Measurements from ENCODE around the gene FAM117B. TPM values are rescaled to one million over a fixed set of nuclear protein-coding genes. Genes with fewer than 3 reads are reported as not detected.
A peak's percentile ranks its signal among the peaks of the same experiment; 100 is the strongest.

Gene FAM117B
- total and polyA plus RNA-seq, 2 of the 8 experiments (the other 6 are each of a cell fraction or from before 2014, with no cell fraction given), result 3.9 to 22.6 TPM

DNA sequence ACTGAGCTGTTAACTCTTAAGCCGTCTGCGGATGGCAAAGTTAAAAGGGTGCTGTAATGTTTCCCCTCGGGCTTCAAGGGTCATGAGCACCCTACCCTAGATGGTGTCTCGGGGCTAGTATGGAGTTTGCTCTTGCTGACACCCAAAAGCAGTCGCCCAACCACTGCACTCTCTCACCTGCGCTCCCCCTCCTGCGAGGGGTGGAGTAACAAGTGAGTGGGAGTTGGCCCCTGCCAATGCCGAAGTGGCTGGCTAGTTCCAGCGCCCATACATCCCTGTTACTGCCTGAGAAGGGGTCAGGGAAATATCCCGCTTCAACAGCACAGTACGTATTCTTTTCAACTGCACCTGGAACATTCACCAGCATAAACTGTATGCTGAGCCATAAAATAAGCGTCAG lies 47.5 kb downstream of the FAM117B start:
- H2AK5ac ChIP-seq (ENCODE audit: low read depth, low read length), result no peak overlapping the region
- H3K27ac ChIP-seq (ENCODE audit: low read depth, low read length), result no peak overlapping the region
- no peak overlapping the region for H2AFZ ChIP-seq (ENCODE audit: low read length)
- H3K36me3 ChIP-seq (ENCODE audit: control insufficient read depth in 2 of 4, insufficient read depth in 4 of 4, low read length in 3 of 4), result no peaks in the 10 kb centered on the region
- peaks cover 0 to 4% (median 2%) of the 10 kb centered on the region in 4 experiments; a peak in 3 of 7 replicates for H3K4me1 ChIP-seq (replicated peaks in 1 of 4; ENCODE audit: control insufficient read depth in 3 of 4, insufficient read depth in 4 of 4, low read length in 3 of 4)
- no peak overlapping the region for H4K8ac ChIP-seq (ENCODE audit: extremely low read depth, insufficient read depth, low read length)
- no peaks in the 10 kb centered on the region; the same call in 1 of the 2 replicates for H3K79me1 ChIP-seq (ENCODE audit: low read depth, low read length)
- TF ChIP-seq RNF2 (IDR thresholded peaks at IDR 0.05; ENCODE audit: borderline replicate concordance, low read depth, low read length, missing control alignments, poor library complexity, severe bottlenecking) (no peak), EGR1 (IDR thresholded peaks at IDR 0.05; ENCODE audit: borderline replicate concordance, low read depth, low read length) (peak; percentile 56; the same call in 1 of the 2 replicates)
- H3K9ac ChIP-seq (replicated peaks in 1 of 4; ENCODE audit: extremely low read depth in 1 of 4, low read depth in 3 of 4, low read length in 3 of 4), result no peak overlapping the region
- ChIA-PET CTCF (ENCODE audit: partially characterized antibody) (no interaction called here), POLR2A (ENCODE audit: partially characterized antibody) (no interaction called here)
- H3K14ac ChIP-seq (ENCODE audit: insufficient read length), result no peak overlapping the region
- no peak overlapping the region for H2BK15ac ChIP-seq (ENCODE audit: low read length)
- no peak overlapping the region for H3K18ac ChIP-seq (ENCODE audit: extremely low read depth, low read length)
- H3K56ac ChIP-seq (replicated peaks; ENCODE audit: insufficient read length, low read depth, low read length), result no peak overlapping the region
- peaks cover 4 to 7% of the 10 kb centered on the region in 2 experiments for H4K20me1 ChIP-seq (replicated peaks in 1 of 2; ENCODE audit: control insufficient read depth in 1 of 2, insufficient read depth in 2 of 2, low read length in 2 of 2)
- no peak for FAIRE-seq
- no peak overlapping the region for H3K23ac ChIP-seq (ENCODE audit: insufficient read length)
- WGBS, 2 experiments (ENCODE audit: extremely low coverage in 1 of 2, insufficient coverage in 1 of 2, insufficient read length in 1 of 2, insufficient replicate concordance in 2 of 2, low coverage in 1 of 2, low lambda C conversion rate in 2 of 2, missing lambda C conversion rate in 1 of 2), result 68% methylated on average over 12 of the region's 12 CpGs; no CpG with 5 or more reads in 1 of the 2 experiments
- no peak overlapping the region for H2BK5ac ChIP-seq (ENCODE audit: low read depth, low read length)
- H2BK12ac ChIP-seq (ENCODE audit: low read depth, low read length), result no peak overlapping the region; the same call in 1 of the 2 replicates
- DNase-seq (ENCODE audit: low read depth in 1 of 2, low spot score in 2 of 2), result peak in 1 of 2 experiments; percentile 3
- H3K23me2 ChIP-seq (ENCODE audit: low read depth, low read length), result no peaks in the 10 kb centered on the region
- H4K91ac ChIP-seq (replicated peaks; ENCODE audit: insufficient read length, low read length), result no peak overlapping the region
- H2BK120ac ChIP-seq (replicated peaks; ENCODE audit: low read depth, low read length), result no peak overlapping the region
- no peak overlapping the region; a peak in 2 of 8 replicates for H3K4me3 ChIP-seq (ENCODE audit: extremely low read depth in 1 of 4, insufficient read depth in 2 of 4, low read depth in 3 of 4, low read length in 4 of 4)
- no peak overlapping the region for H4K5ac ChIP-seq (ENCODE audit: insufficient read length, low read depth, low read length)
- H2BK20ac ChIP-seq (ENCODE audit: low read length), result no peak overlapping the region
- H3K4ac ChIP-seq (replicated peaks; ENCODE audit: insufficient read length, low read depth, low read length), result no peak overlapping the region
- H3K27me3 ChIP-seq (replicated peaks in 1 of 4; ENCODE audit: control insufficient read depth in 3 of 4, extremely low read depth in 1 of 4, insufficient read depth in 3 of 4, low read length in 3 of 4), result no peaks in the 10 kb centered on the region
- peaks cover 0 to 48% of the 10 kb centered on the region in 2 experiments; a peak in 2 of 4 replicates for H3K79me2 ChIP-seq (ENCODE audit: control insufficient read depth in 1 of 2, insufficient read depth in 2 of 2, low read length in 2 of 2)
- no peaks in the 10 kb centered on the region for H3K9me3 ChIP-seq (ENCODE audit: insufficient read depth in 2 of 2, low read depth in 1 of 2, low read length in 1 of 2)
- H3K4me2 ChIP-seq (ENCODE audit: insufficient read depth in 1 of 2, low read depth in 2 of 2, low read length in 2 of 2), result peak overlapping the region; percentile 24; a peak in 2 of 4 replicates

Measured in H1 (cell line).